Measurements from ENCODE around the gene WDR75. TPM values are rescaled to one million over a fixed set of nuclear protein-coding genes. Genes with fewer than 3 reads are reported as not detected.
A peak's percentile ranks its signal among the peaks of the same experiment; 100 is the strongest.
"Not testable (repeated sequence)": the region's sequence is repeated elsewhere in the genome, so short reads cannot be mapped to it uniquely, and the experiment has no call there.

The WDR75 gene
- total RNA-seq, 2 experiments from 2014 or later = 31.4 to 34.0 TPM

DNA sequence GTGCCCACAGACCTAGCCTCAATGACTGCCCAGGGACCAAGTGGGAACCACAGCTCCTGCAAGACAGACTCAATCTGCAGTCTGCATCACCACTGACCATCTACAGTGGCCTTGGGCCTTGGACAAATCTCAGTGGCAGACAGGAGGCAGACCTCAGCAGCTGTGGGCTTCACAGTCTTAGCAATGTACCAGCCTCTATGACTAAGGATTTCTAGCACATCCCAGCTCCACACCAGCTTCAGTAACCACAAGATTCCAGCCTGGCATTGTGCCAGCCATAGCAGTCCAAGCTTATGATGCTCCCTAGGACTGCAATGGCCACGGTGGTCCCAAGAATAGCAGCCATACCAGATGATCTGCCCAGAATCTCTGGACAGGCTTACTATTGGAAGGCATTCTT lies 19.6 kb upstream of the WDR75 start:
- H3K4me3 Mint-ChIP-seq = no peak overlapping the region
- no peak for DNase-seq
- no peaks in the 10 kb centered on the region for H3K9me3 Mint-ChIP-seq
- no peaks in the 10 kb centered on the region for H3K4me1 Mint-ChIP-seq
- H3K36me3 Mint-ChIP-seq (ENCODE audit: low read depth) = no peaks in the 10 kb centered on the region
- POLR2A ChIA-PET = no interaction called here
- H3K27ac Mint-ChIP-seq = no peak overlapping the region
- H3K27me3 Mint-ChIP-seq = no peaks in the 10 kb centered on the region
- CTCF ChIA-PET = no interaction called here

DNA sequence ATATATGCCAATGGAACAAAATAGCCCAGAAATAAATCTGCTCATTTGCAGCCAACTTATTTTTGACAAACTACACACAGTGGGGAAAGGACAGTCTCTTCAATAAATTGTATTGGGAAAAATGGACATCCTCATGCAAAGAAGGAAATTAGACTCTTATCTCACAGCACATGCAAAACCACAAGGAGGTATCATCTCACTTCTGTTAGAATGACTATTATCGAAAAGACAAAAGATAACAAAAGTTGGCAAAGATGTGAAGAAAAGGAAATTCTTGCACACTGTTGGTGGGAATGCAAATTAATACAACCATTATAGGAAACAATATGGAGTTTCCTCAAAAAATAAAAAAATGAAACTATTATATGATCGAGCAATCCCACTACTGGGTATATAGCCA lies 16.3 kb upstream of the WDR75 start:
- no peaks in the 10 kb centered on the region for H3K4me1 Mint-ChIP-seq
- CTCF ChIA-PET = no interaction called here

DNA sequence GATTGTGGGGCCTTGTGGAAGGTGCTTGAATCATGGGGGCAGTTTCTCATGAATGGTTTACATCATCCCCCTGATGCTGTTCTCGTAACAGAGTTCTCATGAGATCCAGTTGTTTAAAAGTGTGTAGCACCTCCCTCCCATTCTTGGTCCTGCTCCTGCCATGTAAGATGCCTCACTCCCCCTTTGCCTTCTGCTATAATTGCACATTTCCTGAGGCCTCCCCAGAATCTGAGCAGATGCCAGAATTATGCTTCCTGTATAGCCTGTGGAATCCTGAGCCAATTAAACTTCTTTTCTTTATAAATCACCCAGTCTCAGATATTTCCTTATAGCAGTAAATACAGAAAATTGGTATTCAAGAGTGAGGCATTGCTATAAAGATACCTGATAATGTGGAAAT lies 15.6 kb upstream of the WDR75 start:
- no peak overlapping the region for H3K4me3 Mint-ChIP-seq
- no peaks in the 10 kb centered on the region for H3K36me3 Mint-ChIP-seq (ENCODE audit: low read depth)

More for the DNA sequence above, 16.3 kb upstream of the WDR75 start:
- no peaks in the 10 kb centered on the region for H3K36me3 Mint-ChIP-seq (ENCODE audit: low read depth)
- H3K4me3 Mint-ChIP-seq = no peak overlapping the region
- H3K27ac Mint-ChIP-seq = no peak overlapping the region
- no peaks in the 10 kb centered on the region for H3K27me3 Mint-ChIP-seq
- no peak for DNase-seq
- POLR2A ChIA-PET = no interaction called here
- H3K9me3 Mint-ChIP-seq = no peaks in the 10 kb centered on the region

DNA sequence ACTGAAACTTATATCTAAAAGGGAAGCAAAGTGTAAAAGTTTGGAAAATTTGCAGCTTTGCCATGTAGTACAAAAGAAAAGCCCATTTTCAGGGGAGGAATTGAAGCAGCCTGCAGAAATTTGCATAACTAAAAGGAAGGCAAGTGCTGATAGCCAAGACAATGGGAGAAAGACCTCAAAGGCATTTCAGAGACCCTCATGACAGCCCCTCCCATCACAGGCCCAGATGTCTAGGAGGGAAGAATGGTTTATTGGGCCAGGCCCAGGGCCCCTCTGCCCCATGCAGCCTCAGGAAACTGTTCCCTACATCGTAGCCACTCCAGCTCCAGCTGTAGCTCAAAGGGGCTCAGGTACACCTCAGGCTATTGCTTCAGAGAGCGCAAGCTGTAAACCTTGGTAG lies 14.4 kb upstream of the WDR75 start:
- CTCF ChIA-PET = no interaction called here
- H3K36me3 Mint-ChIP-seq (ENCODE audit: low read depth) = no peaks in the 10 kb centered on the region
- H3K27ac Mint-ChIP-seq = no peak overlapping the region
- H3K4me1 Mint-ChIP-seq = no peaks in the 10 kb centered on the region
- POLR2A ChIA-PET = no interaction called here
- H3K4me3 Mint-ChIP-seq = no peak overlapping the region
- no peaks in the 10 kb centered on the region for H3K9me3 Mint-ChIP-seq
- no peak for DNase-seq
- peaks cover 2% of the 10 kb centered on the region for H3K27me3 Mint-ChIP-seq

More for the DNA sequence above, 15.6 kb upstream of the WDR75 start:
- no peak for DNase-seq
- no peaks in the 10 kb centered on the region for H3K4me1 Mint-ChIP-seq
- H3K9me3 Mint-ChIP-seq = no peaks in the 10 kb centered on the region
- H3K27me3 Mint-ChIP-seq = no peaks in the 10 kb centered on the region
- POLR2A ChIA-PET = no interaction called here
- H3K27ac Mint-ChIP-seq = no peak overlapping the region
- CTCF ChIA-PET = no interaction called here

DNA sequence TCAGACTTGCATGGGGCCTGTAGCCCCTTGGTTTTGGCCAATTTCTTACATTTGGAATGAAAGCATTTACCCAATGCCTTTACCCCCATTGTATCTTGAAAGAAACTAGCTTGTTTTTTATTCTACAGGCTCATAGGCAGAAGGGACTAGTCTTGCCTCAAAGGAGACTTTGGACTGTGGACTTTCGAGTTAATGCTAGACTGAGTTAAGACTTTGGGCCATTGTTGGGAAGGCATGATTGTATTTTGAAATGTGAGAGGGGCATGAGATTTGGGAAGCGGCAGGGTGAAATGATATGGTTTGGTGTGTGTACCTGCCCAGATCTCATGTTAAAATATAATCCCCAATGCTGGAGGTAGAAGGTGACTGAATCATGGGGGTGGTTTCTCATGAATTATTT lies 13.4 kb upstream of the WDR75 start:
- ChIA-PET CTCF (interaction anchor here (0.6 kb wide), 1 partner anchor 15 kb away, joined by 3 read pairs; no protein-coding TSS in a partner anchor), POLR2A (no interaction called here)
- Mint-ChIP-seq H3K9me3 (no peaks in the 10 kb centered on the region), H3K4me3 (no peak overlapping the region), H3K36me3 (ENCODE audit: low read depth) (no peaks in the 10 kb centered on the region), H3K4me1 (no peaks in the 10 kb centered on the region), H3K27me3 (peaks cover 5% of the 10 kb centered on the region), H3K27ac (no peak overlapping the region)
- no peak for DNase-seq

DNA sequence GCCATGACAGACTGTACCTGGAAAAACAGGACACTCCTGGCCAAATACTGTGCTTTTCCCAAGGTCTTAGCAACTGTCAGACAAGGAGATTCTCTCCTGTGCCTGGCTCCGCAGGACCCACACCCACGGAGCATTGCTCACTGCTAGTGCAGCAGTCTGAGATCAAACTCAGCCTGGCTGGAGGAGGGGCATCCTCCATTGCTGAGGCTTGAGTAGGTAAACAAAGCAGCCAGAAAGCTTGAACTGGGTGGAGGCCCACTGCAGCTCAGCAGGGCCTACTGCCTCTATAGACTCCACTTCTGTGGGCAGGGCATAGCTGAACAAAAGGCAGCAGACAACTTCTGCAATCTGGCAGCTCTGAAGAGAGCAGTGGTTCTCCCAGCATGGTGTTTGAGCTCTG lies 10.8 kb upstream of the WDR75 start:
- H3K27ac Mint-ChIP-seq; CTCF ChIA-PET; H3K36me3 Mint-ChIP-seq (ENCODE audit: low read depth); POLR2A ChIA-PET; DNase-seq; H3K4me1 Mint-ChIP-seq; H3K9me3 Mint-ChIP-seq; H3K4me3 Mint-ChIP-seq; H3K27me3 Mint-ChIP-seq: not testable (repeated sequence)

DNA sequence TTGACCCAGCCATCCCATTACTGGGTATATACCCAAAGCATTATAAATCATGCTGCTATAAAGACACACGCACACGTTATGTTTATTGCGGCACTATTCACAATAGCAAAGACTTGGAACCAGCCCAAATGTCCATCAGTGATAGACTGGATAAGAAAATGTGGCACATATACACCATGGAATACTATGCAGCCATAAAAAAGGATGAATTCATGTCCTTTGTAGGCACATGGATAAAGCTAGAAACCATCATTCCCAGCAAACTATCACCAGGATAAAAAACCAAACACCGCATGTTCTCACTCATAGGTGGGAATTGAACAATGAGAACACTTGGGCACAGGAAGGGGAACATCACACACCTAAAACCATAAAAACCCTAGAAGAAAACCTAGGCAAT lies 5.5 kb upstream of the WDR75 start:
- DNase-seq; H3K9me3 Mint-ChIP-seq; H3K36me3 Mint-ChIP-seq (ENCODE audit: low read depth); H3K4me3 Mint-ChIP-seq; CTCF ChIA-PET; POLR2A ChIA-PET; H3K27ac Mint-ChIP-seq: not testable (repeated sequence)
- Mint-ChIP-seq H3K4me1 (peaks cover 13% of the 10 kb centered on the region), H3K27me3 (peaks cover 14% of the 10 kb centered on the region)

DNA sequence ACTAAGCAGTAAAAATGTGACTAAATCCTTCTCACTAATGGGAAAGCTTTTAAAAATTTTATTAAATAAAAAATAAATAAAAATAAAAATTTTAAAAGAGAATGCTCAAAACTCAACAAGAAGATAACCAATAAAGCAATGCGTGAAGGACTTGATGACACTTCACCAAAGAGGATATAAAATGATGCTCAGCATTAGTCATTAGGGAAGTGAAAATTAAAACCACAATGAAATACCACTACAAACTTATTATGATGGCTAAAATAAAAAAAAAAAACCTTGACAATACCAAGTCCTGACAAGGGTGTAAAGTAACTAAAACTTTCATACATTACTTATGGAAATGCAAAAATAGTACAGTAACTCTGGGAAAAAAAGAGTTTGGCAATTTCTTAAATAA lies 3.3 kb upstream of the WDR75 start:
- peaks cover 20% of the 10 kb centered on the region for H3K4me1 Mint-ChIP-seq
- no peak overlapping the region for H3K27ac Mint-ChIP-seq
- no peak overlapping the region for H3K4me3 Mint-ChIP-seq
- no peak for DNase-seq
- ChIA-PET POLR2A (no interaction called here), CTCF (no interaction called here)
- H3K9me3 Mint-ChIP-seq = no peaks in the 10 kb centered on the region
- H3K27me3 Mint-ChIP-seq = peaks cover 8% of the 10 kb centered on the region
- H3K36me3 Mint-ChIP-seq (ENCODE audit: low read depth) = no peaks in the 10 kb centered on the region

DNA sequence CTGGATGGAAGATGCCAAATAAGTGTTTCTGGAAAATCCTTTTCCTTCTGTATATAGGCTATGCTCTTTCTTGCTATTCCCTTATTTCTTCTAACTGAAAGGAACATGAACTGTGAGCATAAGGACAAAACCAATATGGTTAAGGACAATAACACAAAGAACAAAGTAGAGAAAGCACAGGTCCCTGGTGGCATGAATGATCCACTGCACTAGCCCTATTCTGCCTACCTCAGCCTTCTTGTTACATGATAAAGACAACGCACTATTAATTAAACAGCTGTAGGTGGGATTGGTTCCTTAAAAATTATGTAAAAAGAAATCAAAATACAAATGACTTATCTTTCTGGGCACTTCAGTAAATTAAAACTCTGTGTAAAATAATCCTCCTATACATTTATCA lies 1.9 kb upstream of the WDR75 start:
- ChIA-PET CTCF (no interaction called here), POLR2A (interaction anchor here (2.5 kb wide), 1 partner anchor 141 kb away, joined by 12 read pairs; the partner anchor contains the start of gene SLC40A1)
- Mint-ChIP-seq H3K27ac (no peak overlapping the region), H3K4me1 (peaks cover 20% of the 10 kb centered on the region), H3K36me3 (ENCODE audit: low read depth) (no peaks in the 10 kb centered on the region), H3K9me3 (no peaks in the 10 kb centered on the region), H3K4me3 (no peak overlapping the region), H3K27me3 (peaks cover 5% of the 10 kb centered on the region)
- no peak for DNase-seq

DNA sequence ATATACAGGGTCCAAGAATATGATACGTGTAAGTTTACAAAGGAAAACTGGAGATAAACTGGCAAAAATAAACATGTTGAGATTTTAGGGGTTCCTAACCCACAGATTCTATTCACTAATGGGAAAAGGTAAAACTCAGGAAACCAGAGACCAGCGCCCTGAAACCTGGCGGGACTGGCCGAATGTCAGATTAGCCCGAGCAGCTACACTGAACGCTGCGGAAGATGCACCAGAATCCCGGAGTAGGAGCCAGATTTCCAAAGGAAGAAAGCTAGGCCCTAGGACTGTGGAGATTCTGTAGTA lies 679 bp upstream of the WDR75 start:
- Mint-ChIP-seq H3K4me3 (peak overlapping the region; percentile 98), H3K27me3 (peaks cover 5% of the 10 kb centered on the region), H3K36me3 (ENCODE audit: low read depth) (no peaks in the 10 kb centered on the region), H3K4me1 (peaks cover 20% of the 10 kb centered on the region), H3K27ac (peak overlapping the region; percentile 96), H3K9me3 (no peaks in the 10 kb centered on the region)
- ChIA-PET CTCF (interaction anchor here (0.6 to 1.3 kb wide), 3 partner anchors 28 to 322 kb away, joined by 3 to 6 read pairs (median 3); partner anchors contain the start of gene OSGEPL1), POLR2A (interaction anchor here (0.6 to 3.8 kb wide), 14 partner anchors 9 to 679 kb away, joined by 3 to 17 read pairs (median 4); partner anchors contain the start of genes ANKAR, ORMDL1, OSGEPL1 and PMS1)
- no peak for DNase-seq

DNA sequence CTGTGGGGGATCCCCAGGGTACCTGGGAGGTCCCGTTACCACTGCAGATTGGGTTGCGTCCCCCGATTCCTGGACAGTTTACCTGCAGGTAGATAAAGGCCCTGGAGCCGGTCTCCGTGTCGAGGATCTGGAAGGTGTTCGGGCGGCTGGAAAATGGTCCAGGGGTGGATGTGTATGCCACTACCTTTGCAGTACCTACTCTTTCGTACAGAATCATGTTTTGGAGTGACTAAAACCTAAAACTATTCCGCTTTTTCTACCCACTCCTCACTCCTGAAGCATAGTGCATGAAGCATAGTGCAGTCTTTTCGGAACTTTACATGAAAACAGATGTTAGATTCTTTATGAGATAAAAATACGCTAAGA lies 418 bp downstream of the WDR75 start:
- Mint-ChIP-seq H3K27me3 (peaks cover 5% of the 10 kb centered on the region), H3K4me3 (peak overlapping the region; percentile 98), H3K36me3 (ENCODE audit: low read depth) (peaks cover 5% of the 10 kb centered on the region), H3K27ac (peak overlapping the region; percentile 96), H3K9me3 (no peaks in the 10 kb centered on the region), H3K4me1 (peaks cover 28% of the 10 kb centered on the region)
- CTCF ChIA-PET = interaction anchor here (0.7 to 1.3 kb wide), 4 partner anchors 27 to 309 kb away, joined by 3 to 6 read pairs (median 4); no protein-coding TSS in a partner anchor
- POLR2A ChIA-PET = interaction anchor here (1.5 to 3.8 kb wide), 7 partner anchors 8 to 342 kb away, joined by 3 to 17 read pairs (median 6); partner anchors contain the start of genes ORMDL1, PMS1 and SLC40A1
- no peak for DNase-seq

DNA sequence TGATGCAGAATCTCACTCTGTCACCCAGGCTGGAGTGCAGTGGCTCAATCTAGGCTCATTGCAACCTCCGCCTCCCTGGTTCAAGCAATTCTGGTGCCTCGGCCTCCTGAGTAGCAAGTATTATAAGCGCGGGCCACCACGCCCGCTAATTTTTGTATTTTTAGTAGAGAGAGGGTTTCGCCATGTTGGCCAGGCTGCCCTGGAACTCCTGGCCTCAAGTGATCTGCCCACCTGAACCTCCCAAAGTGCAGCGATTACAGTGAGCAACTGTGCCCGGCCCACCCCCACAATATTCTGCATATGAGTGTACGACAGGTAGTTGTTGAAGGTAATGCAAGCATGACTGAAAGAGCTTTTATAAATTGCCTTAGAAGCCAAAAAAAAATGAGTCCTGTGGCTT lies 1.2 kb downstream of the WDR75 start:
- H3K9me3 Mint-ChIP-seq = no peaks in the 10 kb centered on the region
- H3K27me3 Mint-ChIP-seq = peaks cover 5% of the 10 kb centered on the region
- DNase-seq = no peak
- no peak overlapping the region for H3K27ac Mint-ChIP-seq
- H3K4me3 Mint-ChIP-seq = peak overlapping the region; percentile 98
- POLR2A ChIA-PET = interaction anchor here (1.5 to 3.8 kb wide), 4 partner anchors 7 to 342 kb away, joined by 5 to 17 read pairs (median 6); partner anchors contain the start of genes ORMDL1 and PMS1
- CTCF ChIA-PET = interaction anchor here (0.7 kb wide), 2 partner anchors 121 to 405 kb away, joined by 3 to 4 read pairs; no protein-coding TSS in a partner anchor
- peaks cover 12% of the 10 kb centered on the region for H3K36me3 Mint-ChIP-seq (ENCODE audit: low read depth)
- H3K4me1 Mint-ChIP-seq = peaks cover 33% of the 10 kb centered on the region

DNA sequence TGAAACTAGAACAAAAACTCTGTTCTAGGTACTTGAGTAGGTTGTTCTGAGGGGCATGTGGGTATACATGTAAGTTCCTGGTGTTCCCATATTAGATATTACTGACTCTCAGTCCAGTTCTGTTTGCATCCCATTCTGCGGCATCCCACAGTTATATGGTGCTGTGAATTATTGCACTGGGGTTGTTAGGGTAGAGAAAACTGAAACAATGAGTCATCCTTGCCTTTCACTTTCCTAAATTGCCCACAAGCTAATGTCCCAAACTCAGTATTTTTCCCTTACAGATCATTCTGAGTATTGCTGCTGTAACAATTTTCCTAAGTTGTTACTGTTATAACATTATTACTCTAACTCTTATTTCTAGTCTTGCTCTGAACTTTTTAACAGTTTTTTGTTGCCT lies 3.0 kb downstream of the WDR75 start:
- Mint-ChIP-seq H3K9me3 (no peaks in the 10 kb centered on the region), H3K4me3 (no peak overlapping the region), H3K36me3 (ENCODE audit: low read depth) (peaks cover 27% of the 10 kb centered on the region), H3K27ac (no peak overlapping the region), H3K4me1 (peaks cover 28% of the 10 kb centered on the region), H3K27me3 (no peaks in the 10 kb centered on the region)
- POLR2A ChIA-PET = interaction anchor here (1.4 to 1.6 kb wide), 2 partner anchors 136 to 216 kb away, joined by 3 to 4 read pairs; partner anchors contain the start of gene SLC40A1
- DNase-seq = no peak
- CTCF ChIA-PET = interaction anchor here (1.6 kb wide), 1 partner anchor 13 kb away, joined by 3 read pairs; no protein-coding TSS in a partner anchor

DNA sequence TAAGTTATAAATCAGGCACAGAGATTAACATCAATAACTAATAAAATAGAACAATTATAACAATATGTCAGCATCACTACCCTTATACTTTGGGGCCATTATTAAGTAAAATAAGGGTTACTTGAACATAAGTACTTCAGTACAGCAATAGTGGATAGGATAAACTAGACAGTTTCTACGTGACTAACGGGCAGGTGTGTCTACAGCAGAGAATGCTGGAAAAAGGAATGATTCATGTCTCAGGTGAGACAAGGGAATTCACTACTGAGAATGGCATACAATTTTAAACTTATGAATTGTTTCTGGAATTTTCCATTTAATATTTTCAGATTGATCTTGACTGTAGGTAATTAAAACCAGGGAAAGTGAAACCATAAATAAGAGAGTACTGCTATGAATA lies 5.5 kb downstream of the WDR75 start:
- POLR2A ChIA-PET = no interaction called here
- DNase-seq = no peak
- no peak overlapping the region for H3K4me3 Mint-ChIP-seq

More for the DNA sequence above, 5.5 kb downstream of the WDR75 start:
- H3K4me1 Mint-ChIP-seq = peaks cover 19% of the 10 kb centered on the region
- no peaks in the 10 kb centered on the region for H3K9me3 Mint-ChIP-seq
- peaks cover 45% of the 10 kb centered on the region for H3K36me3 Mint-ChIP-seq (ENCODE audit: low read depth)
- CTCF ChIA-PET = interaction anchor here (1.1 kb wide), 1 partner anchor 212 kb away, joined by 4 read pairs; no protein-coding TSS in a partner anchor
- H3K27ac Mint-ChIP-seq = no peak overlapping the region
- H3K27me3 Mint-ChIP-seq = no peaks in the 10 kb centered on the region
